Astrocyte of the spinal cord (primary cell): ENCODE data around the gene RIMBP2.

Experiments used
- DNase-seq: peaks from one replicate; pipeline ENCODE4 v3.0.0; 2011; ENCODE audit warnings: low read depth, low spot score
- H3K4me3 ChIP-seq: 2 replicates; pipeline ENCODE4 v1.5.1; 2011; ENCODE audit warnings: low read depth, mild to moderate bottlenecking, low read length, moderate library complexity
- in situ Hi-C: cut with HindIII; loops from 2 replicates; pipeline ENCODE4 v1.10.0; 2017; ENCODE audit warnings: low sequenced_read_pairs
- TF ChIP-seq, protein P1 (sequence below): IDR thresholded peaks from 2 replicates; pipeline ENCODE4 v1.5.1; 2012; ENCODE audit warnings: low read depth, mild to moderate bottlenecking, low read length, inconsistent platforms

Gene RIMBP2

DNA sequence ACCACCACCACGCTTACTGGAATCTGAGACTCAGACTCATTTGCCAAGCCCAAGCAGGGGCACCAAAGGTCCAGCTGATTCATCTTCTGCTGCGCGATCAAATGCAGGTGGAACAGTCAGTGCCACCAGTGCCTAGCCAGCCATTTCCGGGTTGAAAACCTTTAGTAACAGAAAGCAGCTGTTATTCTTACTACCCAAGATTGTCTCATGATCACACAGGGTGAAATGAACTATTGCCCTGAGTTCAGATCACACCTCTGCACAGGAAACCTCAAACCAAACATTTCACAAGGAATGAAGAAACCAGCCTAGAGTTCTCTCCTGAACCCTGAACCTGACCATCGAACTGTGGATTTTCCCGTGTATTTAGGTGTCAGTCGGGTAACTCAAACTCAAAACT, 88.9 kb downstream of the RIMBP2 start:
- DNase-seq, result no peak
- in situ Hi-C loops, result no loop called here
- H3K4me3 ChIP-seq, result no peak overlapping the region
- TF ChIP-seq, protein P1, sequence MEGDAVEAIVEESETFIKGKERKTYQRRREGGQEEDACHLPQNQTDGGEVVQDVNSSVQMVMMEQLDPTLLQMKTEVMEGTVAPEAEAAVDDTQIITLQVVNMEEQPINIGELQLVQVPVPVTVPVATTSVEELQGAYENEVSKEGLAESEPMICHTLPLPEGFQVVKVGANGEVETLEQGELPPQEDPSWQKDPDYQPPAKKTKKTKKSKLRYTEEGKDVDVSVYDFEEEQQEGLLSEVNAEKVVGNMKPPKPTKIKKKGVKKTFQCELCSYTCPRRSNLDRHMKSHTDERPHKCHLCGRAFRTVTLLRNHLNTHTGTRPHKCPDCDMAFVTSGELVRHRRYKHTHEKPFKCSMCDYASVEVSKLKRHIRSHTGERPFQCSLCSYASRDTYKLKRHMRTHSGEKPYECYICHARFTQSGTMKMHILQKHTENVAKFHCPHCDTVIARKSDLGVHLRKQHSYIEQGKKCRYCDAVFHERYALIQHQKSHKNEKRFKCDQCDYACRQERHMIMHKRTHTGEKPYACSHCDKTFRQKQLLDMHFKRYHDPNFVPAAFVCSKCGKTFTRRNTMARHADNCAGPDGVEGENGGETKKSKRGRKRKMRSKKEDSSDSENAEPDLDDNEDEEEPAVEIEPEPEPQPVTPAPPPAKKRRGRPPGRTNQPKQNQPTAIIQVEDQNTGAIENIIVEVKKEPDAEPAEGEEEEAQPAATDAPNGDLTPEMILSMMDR, result no peak

DNA sequence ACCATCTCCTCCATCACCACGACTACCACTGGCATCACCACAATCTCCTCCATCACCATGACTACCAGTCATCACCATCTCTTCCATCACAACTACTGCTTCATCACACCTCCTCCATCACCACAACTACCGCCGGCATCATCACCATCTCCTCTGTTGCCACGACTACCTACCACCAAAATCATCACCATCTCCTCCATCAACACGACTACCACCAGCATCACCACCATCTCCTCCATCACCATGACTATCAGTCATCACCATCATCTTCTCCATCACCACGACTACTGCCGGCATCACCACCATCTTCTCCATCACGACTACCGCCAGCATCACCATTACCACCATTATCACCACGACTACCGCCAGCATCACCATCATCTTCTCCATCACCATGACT, 89.5 kb downstream of the RIMBP2 start:
- no peak overlapping the region for H3K4me3 ChIP-seq
- no peak for DNase-seq
- in situ Hi-C loops, result no loop called here
- TF ChIP-seq, protein P1, result no peak

GRCh38 chr12:130625201-130625600, 90.9 kb downstream of the RIMBP2 start:
- H3K4me3 ChIP-seq, result no peak overlapping the region
- in situ Hi-C loops, result no loop called here
- TF ChIP-seq, protein P1, result no peak
- no peak for DNase-seq

DNA sequence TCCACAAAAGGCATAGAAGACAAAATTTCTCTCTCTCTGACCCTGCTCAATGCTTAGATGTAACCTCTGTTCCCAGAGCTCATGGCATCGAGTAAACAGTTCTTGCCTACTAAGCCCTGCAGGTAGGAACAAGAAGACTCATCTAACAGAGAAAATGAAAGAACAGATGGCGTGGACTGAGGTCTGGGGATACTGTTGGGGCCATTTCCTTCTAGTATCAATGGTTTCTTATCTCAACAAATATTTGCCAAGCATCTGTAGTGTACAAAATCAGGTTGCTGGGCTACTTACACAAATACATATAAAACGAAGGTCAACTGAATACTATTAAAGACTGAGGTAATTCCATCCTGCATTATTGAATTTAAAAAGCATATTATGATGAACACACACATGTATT, 93.3 kb downstream of the RIMBP2 start:
- no peak overlapping the region for H3K4me3 ChIP-seq
- in situ Hi-C loops, result no loop called here
- TF ChIP-seq, protein P1, result no peak
- DNase-seq, result no peak

DNA sequence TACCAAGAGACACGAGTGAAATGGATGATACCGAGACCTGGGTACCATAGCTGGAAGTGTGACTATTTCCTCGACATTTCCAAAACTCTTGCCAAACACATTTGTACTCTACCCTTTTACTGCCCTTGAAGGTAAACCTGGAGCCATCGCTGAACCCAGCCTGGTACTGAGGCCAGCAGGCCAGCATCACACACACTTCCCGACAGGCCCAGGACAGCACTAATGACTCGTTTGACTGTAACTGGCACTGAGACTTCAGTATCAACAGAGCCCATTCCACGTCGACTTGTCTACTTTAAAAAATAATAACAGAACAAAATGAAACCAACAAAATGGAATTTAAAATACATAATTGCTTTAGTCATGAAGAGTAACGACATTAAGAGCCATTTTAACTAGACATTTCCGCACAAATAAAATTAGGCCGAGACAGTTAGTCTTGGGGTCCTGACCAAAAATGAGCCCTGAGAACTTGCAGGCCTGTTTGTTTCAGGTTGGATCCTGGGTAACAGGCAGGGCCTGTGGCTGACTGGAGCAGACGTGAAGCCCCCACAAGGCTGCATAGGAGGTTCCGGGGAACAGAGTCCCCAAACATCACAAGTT, 94.3 kb downstream of the RIMBP2 start:
- in situ Hi-C loops, result no loop called here
- H3K4me3 ChIP-seq, result no peak overlapping the region
- TF ChIP-seq, protein P1, result no peak
- no peak for DNase-seq

GRCh38 chr12:130620756-130621155, 95.3 kb downstream of the RIMBP2 start:
- in situ Hi-C loops, result no loop called here
- TF ChIP-seq, protein P1, result no peak
- DNase-seq, result no peak

DNA sequence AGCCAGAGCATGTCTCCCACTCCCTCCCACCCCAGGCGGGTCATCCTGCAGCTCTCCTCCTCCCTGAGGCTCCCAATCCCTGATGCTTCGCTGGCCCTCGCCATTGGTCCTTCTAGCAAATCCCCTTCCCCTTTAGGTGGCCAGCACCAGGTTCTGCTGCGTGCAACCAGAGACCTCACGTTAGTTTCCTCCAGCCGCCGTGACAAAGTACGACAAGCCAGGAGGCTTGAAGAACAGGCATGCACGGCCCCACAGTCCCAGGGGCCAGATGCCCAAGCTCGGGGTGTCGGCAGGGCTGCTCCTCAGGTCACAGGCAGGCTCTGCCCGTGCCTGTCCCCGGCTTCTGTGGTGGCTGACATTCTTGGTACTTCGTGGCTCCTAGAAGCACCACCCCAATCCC, 95.8 kb downstream of the RIMBP2 start:
- TF ChIP-seq, protein P1, result no peak
- DNase-seq, result no peak
- in situ Hi-C loops, result no loop called here
- no peak overlapping the region for H3K4me3 ChIP-seq

More at GRCh38 chr12:130620756-130621155, 95.3 kb downstream of the RIMBP2 start:
- no peak overlapping the region for H3K4me3 ChIP-seq
